ENCODE results near the gene NEURL2. TPM values are rescaled to one million over a fixed set of nuclear protein-coding genes. Genes with fewer than 3 reads are reported as not detected.
"Not testable (repeated sequence)": the region's sequence is repeated elsewhere in the genome, so short reads cannot be mapped to it uniquely, and the experiment has no call there.

The NEURL2 gene
- total and polyA plus RNA-seq, 3 experiments from 2014 or later = 0.94 to 2.8 (median 2.7) TPM

DNA sequence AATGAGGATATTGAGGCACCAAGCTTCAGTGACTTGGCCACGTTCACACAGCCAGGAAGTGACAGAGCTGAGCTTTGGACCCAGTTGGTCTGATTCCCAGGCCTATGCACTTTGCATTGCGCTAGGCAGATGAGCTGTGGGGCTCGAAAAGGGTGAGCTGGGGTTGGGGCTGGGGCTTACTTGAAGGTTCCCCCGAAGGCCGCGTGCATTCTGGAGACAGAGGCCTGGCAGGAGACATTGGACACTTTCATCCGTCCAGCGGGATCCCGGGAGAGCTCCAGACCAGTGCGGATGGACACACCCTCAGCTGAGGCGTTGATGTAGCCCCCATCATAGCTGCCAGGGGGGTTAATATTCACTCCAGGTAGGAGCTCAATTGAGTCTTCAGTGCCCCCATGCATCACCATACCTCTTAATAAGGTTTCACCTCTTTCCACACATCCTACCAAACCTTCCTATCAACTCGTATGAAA is 18.4 kb upstream of the NEURL2 start:
- Mint-ChIP-seq H3K4me1 (peaks cover 13 to 20% (median 15%) of the 10 kb centered on the region in 3 donors), H3K27ac (peak overlapping the region in 1 of 8 donors; percentile 89), H3K27me3 (peaks cover 4 to 10% of the 10 kb centered on the region in 2 donors), H3K36me3 (no peaks in the 10 kb centered on the region), H3K4me3 (peak overlapping the region in 1 of 7 donors; percentile 23), H3K9me3 (no peaks in the 10 kb centered on the region)
- H3K27me3 ChIP-seq (ENCODE audit: insufficient read depth, low read length, poor library complexity, severe bottlenecking) = no peaks in the 10 kb centered on the region
- no peaks in the 10 kb centered on the region for H3K36me3 ChIP-seq (ENCODE audit: insufficient read depth, low read length)
- peaks cover 13% of the 10 kb centered on the region for H3K4me1 ChIP-seq (ENCODE audit: insufficient read depth, low read length)
- CTCF ChIA-PET = interaction anchor here (1.1 kb wide), 1 partner anchor 19 kb away, joined by 4 read pairs; no protein-coding TSS in a partner anchor
- peak overlapping the region; percentile 39 for H3K27ac ChIP-seq (ENCODE audit: low read depth, low read length)
- POLR2A ChIA-PET = interaction anchor here (3.4 kb wide), 1 partner anchor 25 kb away, joined by 19 read pairs; the partner anchor contains the start of gene PCIF1
- H3K9me3 ChIP-seq (ENCODE audit: low read length) = no peaks in the 10 kb centered on the region
- no peak for DNase-seq
- H3K4me3 ChIP-seq (ENCODE audit: low read length) = no peak overlapping the region

DNA sequence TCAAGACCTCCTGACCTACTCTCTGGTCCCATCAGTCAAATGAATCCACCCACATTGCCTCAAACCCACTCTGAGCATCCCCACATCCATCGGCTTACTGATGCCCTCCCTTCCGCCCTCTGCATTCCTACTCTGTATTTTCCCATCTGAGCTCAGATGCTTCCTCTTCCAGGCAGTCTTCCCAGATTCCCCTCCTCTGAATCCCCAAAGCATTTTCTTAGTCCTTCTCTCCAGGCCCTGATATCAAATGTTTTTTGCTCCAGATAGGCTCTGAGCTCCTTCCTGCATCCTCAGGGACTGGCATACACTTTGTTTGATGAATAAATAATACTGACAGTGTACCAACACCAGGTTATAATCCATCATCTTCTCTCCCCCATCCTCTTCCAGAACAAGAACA is 17.1 kb upstream of the NEURL2 start:
- no peaks in the 10 kb centered on the region for H3K27me3 ChIP-seq (ENCODE audit: insufficient read depth, low read length, poor library complexity, severe bottlenecking)
- CTCF ChIA-PET = interaction anchor here (1.8 kb wide), 1 partner anchor 18 kb away, joined by 4 read pairs; the partner anchor contains the start of genes CTSA and NEURL2

DNA sequence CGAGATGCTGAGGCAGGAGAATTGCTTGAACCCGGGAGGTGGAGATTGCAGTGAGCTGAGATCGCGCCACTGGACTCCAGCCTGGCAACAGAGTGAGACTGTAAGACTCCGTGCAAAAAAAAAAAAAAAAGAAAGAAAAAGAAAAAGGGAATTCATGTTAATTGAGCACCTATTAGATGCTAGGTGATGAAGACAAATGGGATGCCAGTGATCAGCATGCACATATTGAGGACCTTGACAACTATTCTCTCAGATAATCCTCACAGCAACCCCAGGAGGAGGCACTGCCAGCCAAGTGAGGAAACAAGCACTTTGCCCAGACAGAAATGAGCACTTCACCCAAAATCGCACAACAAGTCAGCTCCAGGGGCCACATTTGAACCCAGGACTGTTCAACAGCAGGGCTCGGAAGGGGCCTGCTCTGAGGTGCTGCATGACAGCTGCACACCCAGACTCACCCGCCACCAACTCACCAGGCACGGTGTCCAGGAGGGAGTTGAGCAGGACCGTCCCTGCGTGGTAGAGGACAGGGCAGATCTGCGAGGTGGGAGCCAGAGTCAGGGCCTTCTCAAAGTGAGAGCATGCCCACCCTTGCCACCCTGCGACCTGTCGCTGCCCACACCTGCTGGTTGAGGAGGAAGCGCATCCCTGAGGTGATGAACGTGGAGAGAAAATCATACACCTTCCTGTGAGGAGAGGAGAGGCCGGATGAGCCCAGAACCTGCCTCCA is 16.4 kb upstream of the NEURL2 start:
- Mint-ChIP-seq H3K36me3 (no peaks in the 10 kb centered on the region), H3K4me1 (peaks cover 12 to 19% (median 14%) of the 10 kb centered on the region in 3 donors), H3K4me3 (no peak overlapping the region), H3K9me3 (no peaks in the 10 kb centered on the region), H3K27me3 (peaks cover 0 to 6% of the 10 kb centered on the region in 2 donors), H3K27ac (no peak overlapping the region)
- Histone ChIP-seq H3K27me3 (ENCODE audit: insufficient read depth, low read length, poor library complexity, severe bottlenecking) (no peaks in the 10 kb centered on the region), H3K4me1 (ENCODE audit: insufficient read depth, low read length) (peaks cover 13% of the 10 kb centered on the region), H3K36me3 (ENCODE audit: insufficient read depth, low read length) (no peaks in the 10 kb centered on the region), H3K9me3 (ENCODE audit: low read length) (no peaks in the 10 kb centered on the region), H3K27ac (ENCODE audit: low read depth, low read length) (no peak overlapping the region), H3K4me3 (ENCODE audit: low read length) (no peak overlapping the region)
- CTCF ChIA-PET = interaction anchor here (1.8 kb wide), 1 partner anchor 17 kb away, joined by 4 read pairs; the partner anchor contains the start of genes CTSA and NEURL2
- no peak for DNase-seq
- POLR2A ChIA-PET = no interaction called here

More for the DNA sequence above, 17.1 kb upstream of the NEURL2 start:
- Mint-ChIP-seq H3K27ac (peak overlapping the region in 4 of 8 donors; percentile 5 to 41 (median 10)), H3K36me3 (no peaks in the 10 kb centered on the region), H3K4me1 (peaks cover 13 to 20% (median 15%) of the 10 kb centered on the region in 3 donors), H3K27me3 (peaks cover 0 to 6% of the 10 kb centered on the region in 2 donors), H3K9me3 (no peaks in the 10 kb centered on the region), H3K4me3 (peak overlapping the region in 1 of 7 donors; percentile 21)
- no peaks in the 10 kb centered on the region for H3K9me3 ChIP-seq (ENCODE audit: low read length)
- H3K36me3 ChIP-seq (ENCODE audit: insufficient read depth, low read length) = no peaks in the 10 kb centered on the region
- POLR2A ChIA-PET = no interaction called here
- H3K4me3 ChIP-seq (ENCODE audit: low read length) = no peak overlapping the region
- no peak for DNase-seq
- peaks cover 13% of the 10 kb centered on the region for H3K4me1 ChIP-seq (ENCODE audit: insufficient read depth, low read length)
- no peak overlapping the region for H3K27ac ChIP-seq (ENCODE audit: low read depth, low read length)

DNA sequence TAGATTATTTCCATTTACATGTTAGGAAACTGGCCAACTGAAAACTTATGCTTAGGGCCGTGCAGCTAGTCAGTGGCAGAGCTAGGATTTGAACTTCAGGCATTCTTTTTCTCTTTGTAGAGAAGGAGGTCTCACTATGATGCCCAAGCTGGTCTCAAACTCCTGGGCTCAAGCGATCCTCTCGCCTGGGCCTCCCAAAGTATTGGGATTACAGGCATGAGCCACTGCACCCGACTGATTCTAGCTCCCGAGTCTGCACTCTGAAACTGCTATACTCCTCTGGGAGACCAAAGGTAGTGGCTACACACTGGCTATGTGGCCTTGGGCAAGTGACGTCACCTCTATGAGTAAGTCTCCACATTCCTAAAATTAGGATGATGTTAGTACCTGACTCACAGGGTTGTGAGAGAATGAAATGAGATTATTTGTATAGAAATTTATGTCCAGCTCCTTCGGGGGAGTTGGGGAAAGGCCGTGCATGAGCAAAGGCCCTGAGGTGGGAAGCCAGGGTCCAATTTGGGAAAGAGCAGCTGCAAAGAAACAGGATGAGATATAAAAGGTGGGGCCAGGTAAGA is 14.6 kb upstream of the NEURL2 start:
- no peak overlapping the region for H3K4me3 Mint-ChIP-seq
- H3K9me3 Mint-ChIP-seq = no peaks in the 10 kb centered on the region
- Histone ChIP-seq H3K27ac (ENCODE audit: low read depth, low read length) (no peak overlapping the region), H3K27me3 (ENCODE audit: insufficient read depth, low read length, poor library complexity, severe bottlenecking) (no peaks in the 10 kb centered on the region), H3K4me3 (ENCODE audit: low read length) (no peak overlapping the region), H3K36me3 (ENCODE audit: insufficient read depth, low read length) (no peaks in the 10 kb centered on the region), H3K9me3 (ENCODE audit: low read length) (no peaks in the 10 kb centered on the region), H3K4me1 (ENCODE audit: insufficient read depth, low read length) (peaks cover under 1% of the 10 kb centered on the region)
- no peak overlapping the region for H3K27ac Mint-ChIP-seq
- DNase-seq = no peak
- H3K36me3 Mint-ChIP-seq = no peaks in the 10 kb centered on the region
- POLR2A ChIA-PET = interaction anchor here (0.9 kb wide), 1 partner anchor 29 kb away, joined by 3 read pairs; the partner anchor contains the start of gene PCIF1
- H3K27me3 Mint-ChIP-seq = no peaks in the 10 kb centered on the region
- H3K4me1 Mint-ChIP-seq = peaks cover 1 to 2% (median 2%) of the 10 kb centered on the region in 3 donors
- CTCF ChIA-PET = no interaction called here

DNA sequence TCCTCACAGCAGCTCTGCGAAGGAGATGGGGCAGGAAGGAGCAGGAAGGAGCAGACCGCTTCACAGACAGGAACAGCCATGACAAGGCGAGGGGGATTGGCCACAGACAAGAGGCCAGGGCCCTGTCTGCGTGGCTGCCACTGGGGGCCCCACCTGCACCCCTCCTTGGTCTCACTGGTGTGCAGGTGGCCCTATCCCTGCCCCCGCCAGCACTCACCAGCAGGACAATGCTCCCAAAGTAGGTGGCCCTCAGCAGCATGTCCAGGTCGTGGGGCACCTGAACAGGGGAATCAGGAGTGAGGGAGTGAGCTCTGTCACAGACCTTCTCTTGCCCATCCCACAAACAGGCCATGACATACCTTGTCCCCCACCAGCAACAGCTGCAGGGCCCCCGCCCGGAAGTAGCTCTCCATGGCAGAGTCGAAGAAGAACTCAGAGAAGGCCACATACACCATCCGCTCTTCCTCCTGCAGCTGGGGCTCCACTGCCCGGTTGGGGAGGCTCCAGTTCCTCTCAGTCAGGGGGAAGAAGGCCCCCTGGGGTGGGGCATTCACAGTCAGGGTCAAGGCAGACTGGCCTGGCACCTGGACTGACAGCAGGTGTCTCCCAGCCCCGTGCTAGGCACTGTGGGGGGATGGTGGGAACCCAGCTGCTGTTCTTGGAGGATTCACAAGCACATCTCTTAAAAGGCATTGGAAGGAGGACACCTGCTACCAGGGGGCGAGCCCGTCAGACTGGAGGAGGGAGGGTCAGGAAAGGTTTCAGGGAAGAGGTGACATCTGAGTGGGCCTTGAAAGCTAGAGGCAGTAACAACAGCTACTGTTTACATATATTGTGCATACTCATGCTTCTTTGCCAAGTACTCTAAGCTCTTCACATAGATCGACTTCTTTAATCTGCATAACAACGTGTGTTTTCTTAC is 13.8 kb upstream of the NEURL2 start:
- Histone ChIP-seq H3K9me3 (ENCODE audit: low read length) (no peaks in the 10 kb centered on the region), H3K4me1 (ENCODE audit: insufficient read depth, low read length) (no peaks in the 10 kb centered on the region), H3K27ac (ENCODE audit: low read depth, low read length) (no peak overlapping the region), H3K27me3 (ENCODE audit: insufficient read depth, low read length, poor library complexity, severe bottlenecking) (no peaks in the 10 kb centered on the region), H3K4me3 (ENCODE audit: low read length) (no peak overlapping the region), H3K36me3 (ENCODE audit: insufficient read depth, low read length) (no peaks in the 10 kb centered on the region)
- Mint-ChIP-seq H3K9me3 (no peaks in the 10 kb centered on the region), H3K4me1 (no peaks in the 10 kb centered on the region), H3K36me3 (no peaks in the 10 kb centered on the region), H3K27me3 (no peaks in the 10 kb centered on the region), H3K27ac (peak overlapping the region in 1 of 8 donors; percentile 30), H3K4me3 (no peak overlapping the region)
- no peak for DNase-seq
- ChIA-PET POLR2A (interaction anchor here (0.6 kb wide), 1 partner anchor 15 kb away, joined by 3 read pairs; no protein-coding TSS in a partner anchor), CTCF (no interaction called here)

DNA sequence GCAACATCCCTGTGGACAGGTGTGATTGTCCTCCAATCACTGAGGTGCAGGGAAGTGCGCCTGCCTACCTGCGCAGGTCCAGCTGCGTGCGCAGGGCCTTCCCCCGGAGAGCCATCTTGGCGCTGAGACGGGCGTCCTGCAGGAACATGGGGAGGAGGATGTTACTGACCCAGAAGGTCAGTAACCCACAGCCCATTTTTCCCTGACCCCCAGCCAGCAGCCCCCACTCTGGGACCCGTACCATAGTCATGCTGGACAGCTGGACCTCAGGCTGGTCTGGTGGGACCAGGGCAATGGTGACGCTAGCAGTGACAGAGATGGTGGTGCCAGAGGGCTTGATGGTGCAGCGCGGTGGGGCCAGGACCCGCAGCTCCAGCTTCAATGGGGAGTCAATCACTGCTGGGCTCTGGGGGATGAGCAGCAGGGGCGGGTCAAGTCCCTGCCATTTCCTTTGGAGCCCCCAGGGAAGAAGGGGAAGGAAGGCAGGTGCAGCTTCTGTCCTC is 11.2 kb upstream of the NEURL2 start:
- no peaks in the 10 kb centered on the region for H3K4me1 Mint-ChIP-seq
- no peak overlapping the region for H3K4me3 Mint-ChIP-seq
- Histone ChIP-seq H3K27ac (ENCODE audit: low read depth, low read length) (no peak overlapping the region), H3K9me3 (ENCODE audit: low read length) (no peaks in the 10 kb centered on the region), H3K4me3 (ENCODE audit: low read length) (no peak overlapping the region), H3K4me1 (ENCODE audit: insufficient read depth, low read length) (no peaks in the 10 kb centered on the region), H3K36me3 (ENCODE audit: insufficient read depth, low read length) (peaks cover 4% of the 10 kb centered on the region), H3K27me3 (ENCODE audit: insufficient read depth, low read length, poor library complexity, severe bottlenecking) (no peaks in the 10 kb centered on the region)
- ChIA-PET CTCF (interaction anchor here (1.5 kb wide), 2 partner anchors 11 to 12 kb away, joined by 3 to 5 read pairs; partner anchors contain the start of genes CTSA and NEURL2), POLR2A (interaction anchor here (1.1 kb wide), 1 partner anchor 32 kb away, joined by 3 read pairs; no protein-coding TSS in a partner anchor)
- no peaks in the 10 kb centered on the region for H3K9me3 Mint-ChIP-seq
- no peak overlapping the region for H3K27ac Mint-ChIP-seq
- no peak for DNase-seq
- no peaks in the 10 kb centered on the region for H3K27me3 Mint-ChIP-seq
- H3K36me3 Mint-ChIP-seq = peaks cover 3 to 21% (median 4%) of the 10 kb centered on the region in 3 donors

DNA sequence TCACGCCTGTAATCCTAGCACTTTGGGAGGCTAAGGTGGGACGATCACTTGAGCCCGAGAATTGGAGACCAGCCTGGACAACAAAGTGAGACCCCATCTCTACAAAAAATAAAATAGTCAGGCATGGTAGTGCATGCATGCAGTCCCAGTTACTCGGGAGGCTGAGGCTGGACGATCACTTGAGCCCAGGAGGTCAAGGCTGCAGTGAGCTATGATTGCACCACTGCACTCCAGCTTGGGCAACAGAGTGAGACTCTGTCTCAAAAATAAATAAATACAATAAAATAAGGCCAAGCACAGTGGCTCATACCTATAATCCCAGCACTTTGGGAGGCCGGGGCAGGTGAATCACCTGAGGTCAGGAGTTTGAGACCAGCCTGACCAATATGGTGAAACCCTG is 10.3 kb upstream of the NEURL2 start:
- H3K4me1 Mint-ChIP-seq; H3K27me3 Mint-ChIP-seq; H3K27ac ChIP-seq (ENCODE audit: low read depth, low read length); H3K4me1 ChIP-seq (ENCODE audit: insufficient read depth, low read length); H3K27ac Mint-ChIP-seq; H3K4me3 Mint-ChIP-seq; H3K4me3 ChIP-seq (ENCODE audit: low read length); H3K9me3 Mint-ChIP-seq; H3K27me3 ChIP-seq (ENCODE audit: insufficient read depth, low read length, poor library complexity, severe bottlenecking); H3K36me3 ChIP-seq (ENCODE audit: insufficient read depth, low read length); DNase-seq; H3K9me3 ChIP-seq (ENCODE audit: low read length): not testable (repeated sequence)
- peaks cover 3 to 28% (median 4%) of the 10 kb centered on the region in 3 donors for H3K36me3 Mint-ChIP-seq
- CTCF ChIA-PET = interaction anchor here (1.5 kb wide), 2 partner anchors 10 to 11 kb away, joined by 3 to 5 read pairs; partner anchors contain the start of genes CTSA and NEURL2
- POLR2A ChIA-PET = interaction anchor here (1.1 kb wide), 1 partner anchor 32 kb away, joined by 3 read pairs; no protein-coding TSS in a partner anchor

All from CD8-positive, alpha-beta memory T cell (primary cell).